Pancreas (tissue), 10 donors: Measurements from ENCODE around the gene SLC51B. TPM values are rescaled to one million over a fixed set of nuclear protein-coding genes. Genes with fewer than 3 reads are reported as not detected.
A peak's percentile ranks its signal among the peaks of the same experiment; 100 is the strongest.

Experiments used
- ATAC-seq, 4 donors: fragments of 200-7000 bp; cut with Tn5 transposase; one replicate each; pipeline versions ENCODE4 v1.8.0 to v1.9.1; 2020; ENCODE audit warnings: mild to moderate bottlenecking in 4 of 4, moderate library complexity in 4 of 4
- DNase-seq, 6 donors: peaks; one replicate each; pipeline ENCODE4 v3.0.0-alpha.2; 2020
- FAIRE-seq: peaks from 2 replicates; lab custom pipeline; 2012; peaks lifted over from hg19 to GRCh38; lab: Jason Lieb, UNC
- H3K27ac ChIP-seq, 4 donors: fragments of 200-600 bp; sonication (generic); 1 replicate in 3 of 4; 2 replicates in 1 of 4; pipeline versions ENCODE4 v1.5.0 to v1.8.0; 2020
- H3K27me3 ChIP-seq, 4 donors: fragments of 200-600 bp; one replicate each; pipeline ENCODE4 v1.8.0; 2021
- H3K36me3 ChIP-seq, 3 donors: fragments of 200-600 bp; sonication (generic) in 1 of 3; one replicate each; pipeline versions ENCODE4 v1.5.0 to v1.8.0; 2020 to 2021
- H3K4me1 ChIP-seq, 3 donors: fragments of 200-600 bp; one replicate each; pipeline ENCODE4 v1.8.0; 2021
- H3K4me3 ChIP-seq, 4 donors: fragments of 200-600 bp; sonication (generic) in 2 of 4; one replicate each; pipeline versions ENCODE4 v1.5.0 to v1.8.0; 2020 to 2021
- H3K9me3 ChIP-seq, 4 donors: fragments of 200-600 bp; one replicate each; pipeline ENCODE4 v1.8.0; 2021
- WGBS, 2 donors: extraction: QIAGEN DNeasy Blood & Tissue Kit; methylation state at CpG; one replicate each; pipeline ENCODE4 v1.1.7; 2013; 5-methylcytosine and 5-hydroxymethylcytosine counted together
- intact Hi-C, 3 donors: fragments of 100-400 bp; cut with DNase I; formaldehyde crosslinking; loops; one replicate each; pipeline versions ENCODE4 v1.11.1 to v1.14.2; 2022
- polyA plus RNA-seq, 2 donors: library from polyadenylated mRNA; stranded (reverse); fragments of 200-250 nt; gene quantifications; one replicate each; pipeline ENCODE4 v1.2.3, GENCODE V29; 2013
- total RNA-seq, 6 donors: library from RNA; stranded (reverse); fragmentation: NEBNext Ultra II Directional in 4 of 6; extraction: Animal tissue kit (Norgen Biotek cat#: 25700) in 4 of 6; gene quantifications; one replicate each; pipeline versions ENCODE4 v1.2.1 to v1.2.4, GENCODE V29; 2021 to 2023
- TF ChIP-seq, protein P1 (sequence below), 4 donors: fragments of 200-600 bp; sonication (generic) in 3 of 4; IDR thresholded peaks; one replicate each; pipeline versions ENCODE4 v1.5.0 to v1.8.0; 2021; ENCODE audit warnings: antibody characterized with exemption in 4 of 4
- donor health status: healthy with polysubstance abuse.
- donor health status: DM: no; HTN: no; CAD: no; lungs with moderate emphysema.
- donor health status: DM: no; HTN: no; CAD: no.
- donor health status: control.
- donor health status: control.
- donor health status: Bipolar disorder and iron deficiency.
- donor health status: DM: yes; HTN: yes; CAD: no.
- donor health status: DM: no; HTN: no; CAD: no.
- donor health status: DM: no; HTN: no; CAD: no.
- donor health status: DM: yes; HTN: yes; CAD: no.

Gene SLC51B
- total and polyA plus RNA-seq, 8 donors = 0.26 to 1.1 (median 0.49) TPM; not detected in 5

DNA sequence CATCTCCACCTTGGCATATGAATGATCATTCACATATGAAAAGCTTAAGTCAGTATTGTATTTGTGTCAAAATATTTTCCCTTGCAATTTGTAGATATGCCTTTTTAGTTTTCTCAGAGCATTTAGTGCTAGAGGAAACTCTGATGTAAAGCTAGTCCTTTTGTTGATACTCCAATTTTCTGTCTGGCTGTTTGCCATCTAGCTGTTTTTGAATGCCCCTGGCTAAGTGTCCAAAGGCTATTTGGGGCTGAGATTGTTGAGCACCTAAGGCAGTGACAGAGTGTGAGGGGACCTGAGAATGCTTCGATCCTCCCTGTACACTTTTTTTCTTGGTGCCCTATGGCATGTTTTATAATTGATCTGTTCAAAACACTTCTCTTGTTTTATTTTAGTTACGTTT is 3.1 kb downstream of the SLC51B start:
- H3K36me3 ChIP-seq = no peaks in the 10 kb centered on the region
- TF ChIP-seq, protein P1, sequence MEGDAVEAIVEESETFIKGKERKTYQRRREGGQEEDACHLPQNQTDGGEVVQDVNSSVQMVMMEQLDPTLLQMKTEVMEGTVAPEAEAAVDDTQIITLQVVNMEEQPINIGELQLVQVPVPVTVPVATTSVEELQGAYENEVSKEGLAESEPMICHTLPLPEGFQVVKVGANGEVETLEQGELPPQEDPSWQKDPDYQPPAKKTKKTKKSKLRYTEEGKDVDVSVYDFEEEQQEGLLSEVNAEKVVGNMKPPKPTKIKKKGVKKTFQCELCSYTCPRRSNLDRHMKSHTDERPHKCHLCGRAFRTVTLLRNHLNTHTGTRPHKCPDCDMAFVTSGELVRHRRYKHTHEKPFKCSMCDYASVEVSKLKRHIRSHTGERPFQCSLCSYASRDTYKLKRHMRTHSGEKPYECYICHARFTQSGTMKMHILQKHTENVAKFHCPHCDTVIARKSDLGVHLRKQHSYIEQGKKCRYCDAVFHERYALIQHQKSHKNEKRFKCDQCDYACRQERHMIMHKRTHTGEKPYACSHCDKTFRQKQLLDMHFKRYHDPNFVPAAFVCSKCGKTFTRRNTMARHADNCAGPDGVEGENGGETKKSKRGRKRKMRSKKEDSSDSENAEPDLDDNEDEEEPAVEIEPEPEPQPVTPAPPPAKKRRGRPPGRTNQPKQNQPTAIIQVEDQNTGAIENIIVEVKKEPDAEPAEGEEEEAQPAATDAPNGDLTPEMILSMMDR (IDR thresholded peaks at IDR 0.05) = no peak
- 70 to 75% methylated on average over 2 of the region's 2 CpGs for WGBS, 2 donors
- no peaks in the 10 kb centered on the region for H3K9me3 ChIP-seq
- H3K27me3 ChIP-seq = no peaks in the 10 kb centered on the region
- ATAC-seq (no peak), FAIRE-seq (no peak), DNase-seq (no peak)
- peaks cover 0 to 2% (median 0%) of the 10 kb centered on the region in 3 donors for H3K4me1 ChIP-seq
- H3K27ac ChIP-seq = no peak overlapping the region
- no peak overlapping the region for H3K4me3 ChIP-seq
- intact Hi-C loops = no loop called here

DNA sequence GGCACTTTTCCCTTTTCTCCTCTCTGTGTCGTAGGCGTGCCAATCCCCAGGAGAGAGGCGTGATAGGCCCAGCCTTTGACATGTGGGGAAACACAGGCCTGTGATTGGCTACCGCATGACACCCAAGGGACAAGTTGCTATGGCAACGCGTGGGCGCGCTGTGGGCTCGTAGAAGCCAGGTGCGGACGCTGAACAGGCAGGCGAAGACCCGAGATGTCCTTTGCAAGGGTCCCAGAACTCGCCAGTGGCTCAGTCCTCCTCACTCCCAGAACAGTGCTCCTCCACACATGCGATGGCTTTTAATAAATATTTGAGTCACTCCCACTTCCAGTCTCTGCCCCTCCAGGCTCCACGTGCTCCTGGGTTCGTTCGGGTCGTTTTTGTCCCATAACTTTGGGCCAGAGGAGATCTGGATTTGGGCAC is 4.2 kb downstream of the SLC51B start:
- TF ChIP-seq, protein P1 (IDR thresholded peaks at IDR 0.05) = no peak
- peak overlapping the region in 2 of 4 donors; percentile 13 to 41 for H3K4me3 ChIP-seq
- peaks cover 0 to 2% (median 0%) of the 10 kb centered on the region in 3 donors for H3K4me1 ChIP-seq
- ATAC-seq (peak; percentile 96 to 98 (median 98)), FAIRE-seq (no peak), DNase-seq (peak; percentile 84 to 94 (median 89))
- H3K9me3 ChIP-seq = no peaks in the 10 kb centered on the region
- H3K27ac ChIP-seq = no peak overlapping the region
- no peaks in the 10 kb centered on the region for H3K36me3 ChIP-seq
- WGBS, 2 donors = 1 to 2% methylated on average over 19 of the region's 19 CpGs
- H3K27me3 ChIP-seq = no peaks in the 10 kb centered on the region
- intact Hi-C loops = no loop called here

DNA sequence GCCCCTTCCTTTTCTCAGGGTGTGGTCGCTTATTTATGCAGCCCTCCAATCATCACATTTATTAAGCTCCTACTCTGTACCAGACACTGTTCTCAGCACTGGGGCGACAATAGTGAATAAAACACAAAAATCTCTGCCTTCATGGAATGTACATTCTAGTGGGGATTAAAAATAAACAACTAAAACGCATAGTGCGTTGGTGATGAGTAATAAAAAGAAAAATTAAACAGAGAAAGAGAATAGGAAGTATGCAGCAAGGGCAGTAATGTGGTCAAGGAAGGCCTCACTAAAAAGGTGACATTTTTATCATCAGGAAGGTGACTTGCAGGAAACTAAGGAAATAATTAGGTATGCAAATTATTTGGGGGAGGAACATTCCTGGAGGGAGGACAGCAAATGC is 5.1 kb downstream of the SLC51B start:
- intact Hi-C loops = loop anchor here in 1 of 3 donors (10.0 kb wide), 1 partner anchor 225 kb away; no protein-coding TSS in a partner anchor
- H3K9me3 ChIP-seq = no peaks in the 10 kb centered on the region
- no peak overlapping the region for H3K27ac ChIP-seq
- DNase-seq (no peak), ATAC-seq (no peak), FAIRE-seq (no peak)
- TF ChIP-seq, protein P1 (IDR thresholded peaks at IDR 0.05) = no peak
- WGBS, 2 donors = 57 to 70% methylated on average over 4 of the region's 4 CpGs
- no peak overlapping the region for H3K4me3 ChIP-seq
- no peaks in the 10 kb centered on the region for H3K27me3 ChIP-seq
- no peaks in the 10 kb centered on the region for H3K4me1 ChIP-seq
- H3K36me3 ChIP-seq = no peaks in the 10 kb centered on the region

DNA sequence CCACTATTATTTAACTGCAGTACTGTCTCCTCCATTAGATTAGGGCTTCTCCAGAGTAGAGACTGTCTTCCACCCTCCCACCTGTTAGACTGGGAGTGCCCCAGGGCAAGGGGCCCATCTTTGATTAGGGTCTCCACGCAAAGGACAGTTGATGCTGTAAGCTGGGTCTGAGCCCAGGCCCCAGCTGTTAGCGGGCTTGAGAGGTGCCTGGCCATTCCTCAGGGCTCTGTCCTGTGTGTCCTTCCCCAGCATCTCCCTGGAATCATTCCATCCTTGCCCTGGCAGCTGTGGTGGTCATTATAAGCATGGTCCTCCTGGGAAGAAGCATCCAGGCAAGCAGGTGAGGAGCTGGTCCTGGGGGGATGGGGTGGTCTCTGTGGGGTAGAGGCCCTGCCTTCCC is 6.1 kb downstream of the SLC51B start:
- Histone ChIP-seq H3K36me3 (no peaks in the 10 kb centered on the region), H3K27ac (no peak overlapping the region), H3K9me3 (no peaks in the 10 kb centered on the region), H3K4me3 (no peak overlapping the region), H3K4me1 (no peaks in the 10 kb centered on the region), H3K27me3 (no peaks in the 10 kb centered on the region)
- no peak for DNase-seq
- FAIRE-seq = no peak
- intact Hi-C loops = loop anchor here in 1 of 3 donors (10.0 kb wide), 1 partner anchor 224 kb away; no protein-coding TSS in a partner anchor
- ATAC-seq = no peak
- TF ChIP-seq, protein P1 (IDR thresholded peaks at IDR 0.05) = no peak
- WGBS, 2 donors = 64 to 65% methylated on average over 2 of the region's 2 CpGs

DNA sequence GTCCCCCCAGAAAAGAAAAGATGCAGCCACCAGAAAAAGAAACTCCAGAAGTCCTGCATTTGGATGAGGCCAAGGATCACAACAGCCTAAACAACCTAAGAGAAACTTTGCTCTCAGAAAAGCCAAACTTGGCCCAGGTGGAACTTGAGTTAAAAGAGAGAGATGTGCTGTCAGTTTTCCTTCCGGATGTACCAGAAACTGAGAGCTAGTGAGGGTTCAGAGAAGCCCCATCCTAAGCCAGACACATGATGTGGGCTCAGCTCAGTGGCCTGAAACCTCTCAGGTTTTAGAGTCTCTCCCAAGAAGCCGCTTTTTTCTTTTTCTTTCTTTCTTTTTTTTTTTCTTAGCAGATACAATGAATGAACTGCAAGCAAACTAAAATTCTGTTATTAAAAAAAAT is 7.8 kb downstream of the SLC51B start:
- Histone ChIP-seq H3K4me1 (no peaks in the 10 kb centered on the region), H3K27me3 (no peaks in the 10 kb centered on the region), H3K4me3 (no peak overlapping the region), H3K36me3 (no peaks in the 10 kb centered on the region), H3K27ac (no peak overlapping the region), H3K9me3 (no peaks in the 10 kb centered on the region)
- TF ChIP-seq, protein P1 (IDR thresholded peaks at IDR 0.05) = no peak
- ATAC-seq = no peak
- DNase-seq = no peak
- no peak for FAIRE-seq
- intact Hi-C loops = loop anchor here in 1 of 3 donors (10.0 kb wide), 1 partner anchor 222 kb away; no protein-coding TSS in a partner anchor
- WGBS, 2 donors = 79 to 80% methylated on average over 2 of the region's 2 CpGs
